ENCODE results near the gene WDHD1. TPM values are rescaled to one million over a fixed set of nuclear protein-coding genes. Genes with fewer than 3 reads are reported as not detected.
"Not testable (repeated sequence)": the region's sequence is repeated elsewhere in the genome, so short reads cannot be mapped to it uniquely, and the experiment has no call there.

WDHD1 gene
- total RNA-seq, 1 donor from 2014 or later = 9.3 TPM

- CTCF ChIA-PET = interaction anchor here (1.4 kb wide), 1 partner anchor 20 kb away, joined by 9 read pairs; the partner anchor contains the start of gene MAPK1IP1L
- no peak for DNase-seq
- Mint-ChIP-seq H3K27me3 (no peaks in the 10 kb centered on the region), H3K4me3 (no peak overlapping the region), H3K36me3 (ENCODE audit: low read depth) (peaks cover 30% of the 10 kb centered on the region), H3K9me3 (no peaks in the 10 kb centered on the region), H3K27ac (no peak overlapping the region), H3K4me1 (peaks cover 43% of the 10 kb centered on the region)
- intact Hi-C loops (cut with micrococcal nuclease) = no loop called here
- no peak for ATAC-seq (ENCODE audit: low read depth)
- TF ChIP-seq CTCF (IDR thresholded peaks at IDR 0.05) = no peak
- POLR2A ChIA-PET = interaction anchor here (0.9 to 1.8 kb wide), 2 partner anchors 20 to 162 kb away, joined by 5 to 11 read pairs; partner anchors contain the start of gene MAPK1IP1L
These were observed 4.3 kb upstream of the WDHD1 start for GRCh38 chr14:55031190-55031589.

DNA sequence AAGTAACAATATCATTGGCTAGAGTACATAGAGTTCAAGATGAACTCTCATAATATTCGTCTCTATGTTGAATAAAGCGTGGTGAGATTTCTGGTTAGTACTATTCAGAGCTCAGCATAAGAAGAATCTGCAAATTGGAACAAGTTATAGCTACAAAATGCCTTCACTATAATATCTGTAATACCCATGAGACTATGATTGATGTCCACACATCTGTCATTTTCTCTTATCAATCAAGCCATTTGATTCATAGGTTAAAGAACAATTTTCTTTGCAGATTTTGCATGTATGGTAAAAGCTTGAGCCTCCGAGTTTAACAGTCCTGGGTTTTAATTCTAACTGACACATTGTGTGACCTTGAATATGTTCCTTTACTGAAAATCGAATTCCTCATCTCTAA lies 1.6 kb upstream of the WDHD1 start:
- peak overlapping the region; percentile 95 for H3K4me3 Mint-ChIP-seq
- DNase-seq (no peak), ATAC-seq (ENCODE audit: low read depth) (no peak)
- H3K27me3 Mint-ChIP-seq = no peaks in the 10 kb centered on the region
- CTCF ChIA-PET = interaction anchor here (0.8 to 1.0 kb wide), 2 partner anchors 22 to 133 kb away, joined by 4 to 6 read pairs; partner anchors contain the start of gene MAPK1IP1L
- peak overlapping the region; percentile 92 for H3K27ac Mint-ChIP-seq
- no peaks in the 10 kb centered on the region for H3K9me3 Mint-ChIP-seq
- POLR2A ChIA-PET = interaction anchor here (0.5 to 3.2 kb wide), 2 partner anchors 23 to 29 kb away, joined by 3 to 42 read pairs; partner anchors contain the start of gene MAPK1IP1L
- H3K36me3 Mint-ChIP-seq (ENCODE audit: low read depth) = peaks cover 15% of the 10 kb centered on the region
- intact Hi-C loops (cut with micrococcal nuclease) = no loop called here
- H3K4me1 Mint-ChIP-seq = peaks cover 50% of the 10 kb centered on the region
- no peak for TF ChIP-seq CTCF (IDR thresholded peaks at IDR 0.05)

GRCh38 chr14:55028066-55028465 lies 1.2 kb upstream of the WDHD1 start:
- POLR2A ChIA-PET = interaction anchor here (0.5 to 3.2 kb wide), 2 partner anchors 24 to 30 kb away, joined by 3 to 42 read pairs; partner anchors contain the start of gene MAPK1IP1L
- Mint-ChIP-seq H3K4me1 (peaks cover 50% of the 10 kb centered on the region), H3K27me3 (no peaks in the 10 kb centered on the region), H3K9me3 (no peaks in the 10 kb centered on the region), H3K4me3 (peak overlapping the region; percentile 95), H3K36me3 (ENCODE audit: low read depth) (peaks cover 13% of the 10 kb centered on the region), H3K27ac (peak overlapping the region; percentile 92)
- intact Hi-C loops (cut with micrococcal nuclease) = no loop called here
- DNase-seq (no peak), ATAC-seq (ENCODE audit: low read depth) (no peak)
- TF ChIP-seq CTCF (IDR thresholded peaks at IDR 0.05) = no peak
- CTCF ChIA-PET = interaction anchor here (0.8 to 1.0 kb wide), 2 partner anchors 23 to 133 kb away, joined by 4 to 6 read pairs; partner anchors contain the start of gene MAPK1IP1L

GRCh38 chr14:55026441-55026792 lies 482 bp downstream of the WDHD1 start:
- ChIA-PET CTCF (interaction anchor here (0.8 to 2.2 kb wide), 5 partner anchors 25 to 135 kb away, joined by 3 to 9 read pairs (median 4); partner anchors contain the start of gene MAPK1IP1L), POLR2A (interaction anchor here (0.5 to 3.2 kb wide), 14 partner anchors 12 to 538 kb away, joined by 3 to 42 read pairs (median 4); partner anchors contain the start of genes GMFB, LGALS3 and MAPK1IP1L)
- Mint-ChIP-seq H3K9me3 (no peaks in the 10 kb centered on the region), H3K36me3 (ENCODE audit: low read depth) (peaks cover 7% of the 10 kb centered on the region), H3K4me3 (peak overlapping the region; percentile 95), H3K4me1 (peaks cover 49% of the 10 kb centered on the region), H3K27ac (peak overlapping the region; percentile 92), H3K27me3 (no peaks in the 10 kb centered on the region)
- no peak for TF ChIP-seq CTCF (IDR thresholded peaks at IDR 0.05)
- DNase-seq (no peak), ATAC-seq (ENCODE audit: low read depth) (no peak)
- intact Hi-C loops (cut with micrococcal nuclease) = loop anchor here (2.0 kb wide), 1 partner anchor 460 kb away; the partner anchor contains the start of gene SAMD4A

DNA sequence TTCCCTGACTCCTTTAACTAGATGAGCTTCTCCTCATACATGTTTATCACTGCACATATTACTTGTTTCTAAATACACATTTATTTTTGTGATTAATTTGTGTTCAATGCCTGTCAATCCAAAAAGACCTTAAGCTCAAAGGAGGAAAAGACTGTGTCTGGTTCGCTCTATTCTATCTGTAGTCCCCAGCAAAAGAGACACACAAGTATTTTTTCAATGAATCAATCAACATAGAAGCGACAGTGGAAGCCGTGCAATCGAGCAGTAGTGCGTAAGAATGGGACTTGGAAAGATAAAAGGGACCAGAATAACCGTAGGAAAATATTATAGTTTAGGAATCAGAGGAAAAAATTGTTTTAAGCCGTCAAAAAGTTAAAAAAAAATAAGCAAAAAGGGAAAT lies 951 bp downstream of the WDHD1 start:
- POLR2A ChIA-PET = interaction anchor here (3.2 kb wide), 1 partner anchor 26 kb away, joined by 42 read pairs; the partner anchor contains the start of gene MAPK1IP1L
- CTCF ChIA-PET = interaction anchor here (1.3 to 2.2 kb wide), 3 partner anchors 25 to 135 kb away, joined by 4 to 9 read pairs (median 7); partner anchors contain the start of gene MAPK1IP1L
- ATAC-seq (ENCODE audit: low read depth) = no peak

DNA sequence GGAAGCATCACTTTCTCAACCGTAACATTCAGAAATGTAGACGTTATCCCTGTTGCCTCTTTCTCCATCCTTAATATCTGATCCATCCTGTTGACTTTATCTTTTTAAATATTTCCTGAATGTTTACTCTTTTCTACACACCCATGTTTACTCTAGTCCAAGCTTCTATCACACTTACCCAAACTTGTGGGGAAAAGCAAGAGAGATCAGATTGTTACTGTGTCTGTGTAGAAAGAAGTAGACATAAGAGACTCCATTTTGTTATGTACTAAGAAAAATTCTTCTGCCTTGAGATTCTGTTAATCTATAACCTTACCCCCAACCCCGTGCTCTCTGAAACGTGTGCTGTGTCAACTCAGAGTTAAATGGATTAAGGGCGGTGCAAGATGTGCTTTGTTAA lies 2.5 kb downstream of the WDHD1 start:
- peaks cover 44% of the 10 kb centered on the region for H3K4me1 Mint-ChIP-seq
- H3K36me3 Mint-ChIP-seq (ENCODE audit: low read depth); H3K27ac Mint-ChIP-seq; H3K27me3 Mint-ChIP-seq; H3K4me3 Mint-ChIP-seq; H3K9me3 Mint-ChIP-seq; CTCF ChIA-PET; intact Hi-C loops (cut with micrococcal nuclease); ATAC-seq (ENCODE audit: low read depth); DNase-seq: not testable (repeated sequence)
- POLR2A ChIA-PET = interaction anchor here (2.7 kb wide), 1 partner anchor 27 kb away, joined by 8 read pairs; the partner anchor contains the start of gene MAPK1IP1L

More for the DNA sequence above, 951 bp downstream of the WDHD1 start:
- H3K36me3 Mint-ChIP-seq (ENCODE audit: low read depth) = peaks cover 5% of the 10 kb centered on the region
- H3K27ac Mint-ChIP-seq = peak overlapping the region; percentile 56
- intact Hi-C loops (cut with micrococcal nuclease) = loop anchor here (2.0 kb wide), 1 partner anchor 459 kb away; the partner anchor contains the start of gene SAMD4A
- H3K27me3 Mint-ChIP-seq = no peaks in the 10 kb centered on the region
- H3K4me1 Mint-ChIP-seq = peaks cover 45% of the 10 kb centered on the region
- H3K4me3 Mint-ChIP-seq = peak overlapping the region; percentile 95
- H3K9me3 Mint-ChIP-seq = no peaks in the 10 kb centered on the region
- DNase-seq = no peak
- TF ChIP-seq CTCF (IDR thresholded peaks at IDR 0.05) = no peak
